BJ (cell line): ENCODE measurements around the gene FARP1. TPM values are rescaled to one million over a fixed set of nuclear protein-coding genes. Genes with fewer than 3 reads are reported as not detected.

Source experiments
- CTCF ChIA-PET: fragments of 350-600 bp; formaldehyde crosslinking; extraction: SDS; loops from one replicate; lab custom pipeline; 2021; ENCODE audit warnings: antibody characterized with exemption, inconsistent platforms; lab: Yijun Ruan, JAX
- POLR2A ChIA-PET: fragments of 300-600 bp; sonication (Branson Sonifier 250); formaldehyde crosslinking; extraction: SDS; loops from one replicate; lab custom pipeline; 2021; ENCODE audit warnings: antibody characterized with exemption; lab: Charles Lee
- DNase-seq: peaks from one replicate; pipeline ENCODE4 v3.0.0-alpha.2; 2011; ENCODE audit warnings: low read depth
- H3K27me3 ChIP-seq: 2 replicates; pipeline ENCODE4 v1.6.0; 2011; ENCODE audit warnings: low read length; ENCODE audit not compliant: control insufficient read depth, insufficient read depth
- H3K36me3 ChIP-seq: 2 replicates; pipeline ENCODE4 v1.5.1; 2011; ENCODE audit warnings: low read length; ENCODE audit not compliant: control insufficient read depth, insufficient read depth
- H3K4me3 ChIP-seq: 2 replicates; pipeline ENCODE4 v1.5.1; 2011; ENCODE audit warnings: low read depth, mild to moderate bottlenecking, control low read depth, low read length
- CTCF ChIP-seq: IDR thresholded peaks from 2 replicates; pipeline ENCODE4 v1.5.1; 2011; ENCODE audit warnings: low read depth, mild to moderate bottlenecking, control low read depth, inconsistent platforms, low read length, moderate library complexity; ENCODE audit not compliant: insufficient read depth
- polyA plus RNA-seq: library from polyadenylated mRNA; depleted of rRNA; stranded (reverse); fragments of >200 nt; gene quantifications from 2 replicates; pipeline ENCODE4 v1.2.3, GENCODE V29; 2011

FARP1 gene
- polyA plus RNA-seq, 1 experiment, result 64.0 TPM

GRCh38 chr13:98221234-98221633 is 78.3 kb downstream of the FARP1 start:
- H3K27me3 ChIP-seq, result no peaks in the 10 kb centered on the region
- no peak for TF ChIP-seq CTCF
- ChIA-PET POLR2A (no interaction called here), CTCF (interaction anchor here (1.2 to 1.5 kb wide), 2 partner anchors 8 to 12 kb away, joined by 3 to 5 read pairs; no protein-coding TSS in a partner anchor)
- no peak for DNase-seq
- no peak overlapping the region for H3K4me3 ChIP-seq
- H3K36me3 ChIP-seq, result peaks cover 3% of the 10 kb centered on the region

GRCh38 chr13:98222081-98222554 is 79.2 kb downstream of the FARP1 start:
- Histone ChIP-seq H3K4me3 (no peak overlapping the region), H3K36me3 (peaks cover 3% of the 10 kb centered on the region), H3K27me3 (no peaks in the 10 kb centered on the region)
- TF ChIP-seq CTCF, result no peak
- DNase-seq, result no peak
- POLR2A ChIA-PET, result no interaction called here
- CTCF ChIA-PET, result interaction anchor here (1.2 to 1.5 kb wide), 2 partner anchors 9 to 13 kb away, joined by 3 to 5 read pairs; no protein-coding TSS in a partner anchor

GRCh38 chr13:98222816-98223215 is 79.9 kb downstream of the FARP1 start:
- ChIA-PET CTCF (no interaction called here), POLR2A (no interaction called here)
- H3K36me3 ChIP-seq, result peaks cover 2% of the 10 kb centered on the region
- DNase-seq, result no peak
- no peak for TF ChIP-seq CTCF
- H3K27me3 ChIP-seq, result no peaks in the 10 kb centered on the region
- H3K4me3 ChIP-seq, result no peak overlapping the region

GRCh38 chr13:98223741-98224140 is 80.8 kb downstream of the FARP1 start:
- TF ChIP-seq CTCF, result no peak
- POLR2A ChIA-PET, result no interaction called here
- no peak for DNase-seq
- no peaks in the 10 kb centered on the region for H3K27me3 ChIP-seq
- CTCF ChIA-PET, result interaction anchor here (0.9 to 1.5 kb wide), 3 partner anchors 8 to 190 kb away, joined by 3 read pairs; no protein-coding TSS in a partner anchor
- no peak overlapping the region for H3K4me3 ChIP-seq
- peaks cover 2% of the 10 kb centered on the region for H3K36me3 ChIP-seq

- no peak overlapping the region for H3K4me3 ChIP-seq
- DNase-seq, result no peak
- H3K36me3 ChIP-seq, result peaks cover 2% of the 10 kb centered on the region
- CTCF ChIA-PET, result interaction anchor here (0.5 to 1.5 kb wide), 5 partner anchors 9 to 175 kb away, joined by 3 read pairs; no protein-coding TSS in a partner anchor
- TF ChIP-seq CTCF, result no peak
- POLR2A ChIA-PET, result no interaction called here
- no peaks in the 10 kb centered on the region for H3K27me3 ChIP-seq
Observed at GRCh38 chr13:98224557-98224956, 81.7 kb downstream of the FARP1 start.
